IPS-18c (cell line): Measurements from ENCODE around the gene USF1.
"Not testable (repeated sequence)": the region's sequence is repeated elsewhere in the genome, so short reads cannot be mapped to it uniquely, and the experiment has no call there.

ENCODE experiments used
- H3K4me3 ChIP-seq: 2 replicates; pipeline ENCODE4 v1.7.0; 2013; ENCODE audit warnings: low read depth, mild to moderate bottlenecking, low read length, moderate library complexity; ENCODE audit not compliant: insufficient read depth
- H3K9me3 ChIP-seq: one replicate; pipeline ENCODE4 v1.6.1; 2013; ENCODE audit warnings: mild to moderate bottlenecking, low read length, moderate library complexity; ENCODE audit not compliant: control insufficient read depth, insufficient read depth

The USF1 gene

DNA sequence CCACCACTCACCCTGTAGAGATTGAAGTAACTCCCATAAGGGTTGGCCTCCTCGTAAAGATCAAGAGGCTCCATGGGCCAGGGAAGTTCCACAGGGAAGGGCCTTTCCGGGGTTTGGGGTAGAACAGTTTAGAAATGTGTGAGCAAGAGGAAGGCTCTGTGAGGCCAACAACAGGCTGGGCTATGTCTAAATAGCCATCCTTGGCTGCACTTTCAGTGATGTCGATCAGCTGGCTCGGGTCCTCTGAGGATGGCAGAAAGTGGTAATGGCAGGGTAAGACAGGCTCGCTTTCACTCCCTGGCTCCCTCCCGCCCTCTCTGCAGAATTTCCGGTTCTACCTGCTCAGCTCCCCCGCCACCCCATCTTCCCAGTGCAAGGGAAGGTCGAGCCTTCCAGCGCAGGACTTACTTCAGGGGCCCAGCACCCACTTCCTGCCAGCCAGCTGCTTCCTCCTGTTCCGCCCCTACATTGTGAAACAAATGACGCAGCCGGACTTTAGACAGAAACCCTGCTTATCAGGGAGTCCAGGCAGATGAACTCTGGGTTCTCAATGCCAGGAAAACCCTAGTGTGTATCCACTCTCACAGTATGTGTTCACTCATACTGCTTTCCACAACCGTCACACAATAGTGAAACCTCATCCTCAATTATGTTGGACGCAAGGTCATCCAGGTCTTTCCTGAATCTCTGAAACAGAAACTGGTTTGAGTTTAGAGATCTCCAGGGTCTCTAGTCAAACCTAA is 32.1 kb downstream of the USF1 start:
- no peak overlapping the region for H3K4me3 ChIP-seq

DNA sequence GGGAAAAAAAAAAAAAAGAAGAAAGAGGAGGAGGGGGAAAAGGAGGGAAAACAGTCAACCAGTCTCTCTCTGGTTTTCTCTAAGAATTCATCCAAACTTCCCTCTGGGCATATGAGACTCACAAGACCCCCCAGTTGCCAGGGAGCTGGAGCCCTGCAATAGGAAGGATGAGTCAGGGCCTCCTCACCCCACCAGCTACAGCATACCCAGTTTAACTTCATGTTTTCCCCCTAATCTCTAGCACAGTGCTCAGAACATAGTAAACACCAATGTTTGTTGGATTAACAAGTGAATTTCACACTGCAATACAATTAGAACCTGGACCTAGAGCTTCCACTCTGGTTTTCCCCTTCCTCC is 32.7 kb downstream of the USF1 start:
- H3K9me3 ChIP-seq = no peaks in the 10 kb centered on the region
- no peak overlapping the region for H3K4me3 ChIP-seq

More for the DNA sequence above, 32.1 kb downstream of the USF1 start:
- no peaks in the 10 kb centered on the region for H3K9me3 ChIP-seq

DNA sequence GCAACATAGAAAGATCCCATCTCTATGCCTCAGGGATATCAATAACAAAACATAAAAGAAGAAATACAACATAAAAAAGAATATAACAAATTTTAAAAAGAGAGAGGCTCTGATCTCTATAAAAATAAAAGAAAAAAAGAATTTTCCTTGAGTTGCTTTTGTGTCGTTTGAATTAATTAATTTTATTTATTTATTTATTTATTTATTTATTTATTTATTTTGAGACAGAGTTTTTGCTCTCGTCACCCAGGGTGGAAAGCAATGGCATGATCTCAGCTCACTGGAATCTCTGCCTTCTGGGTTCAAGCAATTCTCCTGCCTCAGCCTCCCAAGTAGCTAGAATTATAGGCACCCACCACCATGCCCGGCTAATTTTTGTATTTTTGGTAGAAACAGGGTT is 33.4 kb downstream of the USF1 start:
- Histone ChIP-seq H3K4me3 (no peak overlapping the region), H3K9me3 (no peaks in the 10 kb centered on the region)

DNA sequence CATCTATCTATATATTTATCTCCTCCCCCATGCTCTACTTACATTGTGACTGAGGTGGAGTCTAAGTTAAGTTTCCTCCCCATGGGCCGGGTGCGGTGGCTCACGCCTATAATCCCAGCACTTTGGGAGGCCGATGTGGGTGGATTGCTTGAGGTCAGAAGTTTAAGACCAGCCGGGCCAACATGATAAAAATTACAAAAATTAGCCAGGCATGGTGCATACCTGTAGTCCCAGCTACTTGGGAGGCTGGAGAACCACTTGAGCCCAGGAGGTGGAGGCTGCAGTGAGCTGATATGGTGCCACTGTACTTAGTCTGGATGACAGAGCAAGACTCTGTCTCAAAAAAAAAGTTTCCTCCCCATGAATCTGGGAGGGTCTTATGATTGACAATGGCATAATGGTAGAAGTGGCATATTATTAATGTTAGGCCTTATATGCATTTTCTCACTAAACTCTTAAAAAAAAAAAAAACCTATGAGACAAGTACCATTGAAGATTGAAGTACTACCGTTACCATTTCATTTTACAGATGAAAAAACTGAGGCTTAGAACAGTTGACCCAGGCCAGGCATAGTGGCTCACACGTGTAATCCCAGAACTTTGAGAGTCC is 36.1 kb downstream of the USF1 start:
- no peaks in the 10 kb centered on the region for H3K9me3 ChIP-seq
- no peak overlapping the region for H3K4me3 ChIP-seq

DNA sequence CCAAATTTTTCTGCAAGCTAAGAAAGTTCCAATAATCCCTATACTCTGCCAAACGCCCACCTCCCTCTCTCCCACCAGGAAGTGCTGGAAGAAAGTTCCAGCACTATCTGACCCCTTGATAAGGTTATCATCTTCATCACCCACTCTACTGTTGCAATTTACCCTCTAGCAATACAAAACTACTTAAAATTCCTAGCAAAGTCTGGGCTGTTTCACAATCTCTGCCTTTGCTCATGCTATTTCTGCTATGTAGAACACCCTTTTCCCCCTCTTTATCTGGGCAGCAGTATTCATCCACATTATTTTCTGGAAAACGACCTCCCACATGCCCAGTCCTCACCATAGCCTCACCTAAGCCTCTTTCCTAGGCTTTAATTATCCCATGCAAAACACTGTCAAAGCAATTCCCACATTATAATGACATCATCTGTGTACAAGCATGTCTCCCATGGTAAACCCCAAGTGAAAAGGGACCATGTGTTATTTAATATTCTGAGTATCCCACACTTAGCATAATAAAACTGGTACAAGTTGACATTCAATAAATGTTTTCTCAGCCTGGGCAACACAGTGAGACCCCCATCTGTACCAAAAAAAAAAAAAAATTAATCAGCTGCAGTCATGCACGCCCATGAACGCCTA is 36.8 kb downstream of the USF1 start:
- no peak overlapping the region for H3K4me3 ChIP-seq
- H3K9me3 ChIP-seq = no peaks in the 10 kb centered on the region

DNA sequence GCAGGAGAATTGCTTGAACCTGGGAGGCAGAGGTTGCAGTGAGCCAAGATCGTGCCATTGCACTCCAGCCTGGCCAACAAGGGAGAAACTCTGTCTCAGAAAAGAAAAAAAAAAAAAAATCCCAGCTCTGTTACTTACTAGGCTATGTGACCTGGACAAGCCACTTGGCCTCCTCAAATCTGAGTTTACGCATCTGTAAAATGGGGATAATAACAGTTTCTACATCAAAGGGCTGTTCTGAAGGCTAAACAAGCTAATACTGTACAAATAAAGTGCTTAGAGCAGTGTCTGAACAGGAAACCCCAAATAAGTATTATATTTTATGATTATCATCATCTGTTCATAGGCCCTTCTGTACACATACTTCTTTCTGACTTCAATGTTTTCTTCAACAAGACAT is 38.4 kb downstream of the USF1 start:
- Histone ChIP-seq H3K9me3 (no peaks in the 10 kb centered on the region), H3K4me3 (no peak overlapping the region)

DNA sequence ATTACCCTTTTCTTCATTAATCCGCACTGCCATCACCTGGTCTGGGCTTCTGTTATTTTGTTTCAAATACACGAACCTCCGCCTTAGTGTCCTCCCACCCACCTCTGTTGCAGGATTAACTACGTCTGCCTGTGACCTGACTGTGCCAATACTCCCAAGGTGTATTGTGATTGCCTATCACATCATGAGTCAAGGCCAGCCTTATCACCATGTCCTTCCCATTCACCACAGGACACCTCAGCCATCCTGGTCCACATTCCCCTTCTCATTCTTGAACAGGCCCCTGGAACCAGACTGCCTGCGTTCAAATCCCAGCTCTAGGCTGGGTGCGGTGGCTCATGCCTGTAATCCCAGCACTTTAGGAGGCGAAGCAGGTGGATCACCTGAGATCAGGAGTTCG is 39.2 kb downstream of the USF1 start:
- no peak overlapping the region for H3K4me3 ChIP-seq
- H3K9me3 ChIP-seq = no peaks in the 10 kb centered on the region

DNA sequence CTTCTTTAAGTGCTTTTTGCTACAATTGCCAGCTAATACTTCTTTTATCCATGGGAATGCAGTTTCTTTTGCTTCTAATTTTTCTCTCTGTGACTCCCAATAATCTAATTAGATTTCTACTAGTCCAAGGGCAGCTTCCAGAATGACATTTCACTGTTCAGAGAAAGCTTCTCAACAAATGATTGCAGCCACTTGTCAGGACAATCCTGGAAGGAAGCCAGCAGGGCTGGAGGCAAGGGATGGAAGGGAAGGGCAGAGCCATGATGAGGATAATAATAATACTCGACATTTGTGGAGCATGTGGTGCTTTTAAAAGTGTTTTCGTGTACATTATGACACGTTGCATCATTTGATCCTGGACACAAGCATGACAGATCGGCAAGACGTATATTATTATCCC is 44.3 kb downstream of the USF1 start:
- Histone ChIP-seq H3K4me3 (no peak overlapping the region), H3K9me3 (no peaks in the 10 kb centered on the region)

DNA sequence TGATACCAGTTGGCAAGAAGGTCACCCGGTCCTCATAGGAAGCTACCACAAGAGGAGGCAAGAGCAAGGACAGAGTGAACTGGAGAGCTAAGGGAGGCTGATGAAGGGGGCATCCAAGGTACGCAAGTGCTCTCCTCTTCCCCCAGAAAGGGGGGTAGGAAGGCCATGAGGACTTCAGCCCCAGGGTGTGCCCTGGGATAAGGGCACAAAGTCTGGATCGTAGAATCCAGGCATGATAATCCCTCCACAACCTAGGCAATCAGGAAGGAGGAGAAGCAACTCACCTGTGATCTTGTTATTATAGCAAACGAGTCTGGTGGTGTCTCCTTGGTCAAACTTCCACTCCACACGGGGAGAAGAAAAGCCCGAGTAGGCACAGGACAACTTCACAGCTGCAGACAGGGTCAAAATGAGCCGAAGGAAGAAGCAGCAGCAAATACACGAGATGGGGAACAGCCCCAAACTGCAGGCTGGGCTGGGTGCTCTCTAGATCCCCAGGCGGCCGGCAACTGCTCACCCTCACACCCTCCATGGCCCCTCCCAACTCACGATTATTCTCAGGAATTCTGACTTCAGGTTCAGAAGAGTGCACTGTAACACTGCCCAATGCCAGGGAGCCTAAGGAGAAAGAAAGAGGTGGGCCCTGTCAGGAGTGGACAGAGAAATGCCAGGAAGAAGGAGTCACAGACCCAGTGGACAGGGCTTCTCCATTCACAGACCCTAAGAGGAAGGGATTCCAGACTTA is 44.9 kb downstream of the USF1 start:
- Histone ChIP-seq H3K4me3 (no peak overlapping the region), H3K9me3 (no peaks in the 10 kb centered on the region)

GRCh38 chr1:160999376-160999775 is 46.4 kb downstream of the USF1 start:
- Histone ChIP-seq H3K9me3 (no peaks in the 10 kb centered on the region), H3K4me3 (no peak overlapping the region)

DNA sequence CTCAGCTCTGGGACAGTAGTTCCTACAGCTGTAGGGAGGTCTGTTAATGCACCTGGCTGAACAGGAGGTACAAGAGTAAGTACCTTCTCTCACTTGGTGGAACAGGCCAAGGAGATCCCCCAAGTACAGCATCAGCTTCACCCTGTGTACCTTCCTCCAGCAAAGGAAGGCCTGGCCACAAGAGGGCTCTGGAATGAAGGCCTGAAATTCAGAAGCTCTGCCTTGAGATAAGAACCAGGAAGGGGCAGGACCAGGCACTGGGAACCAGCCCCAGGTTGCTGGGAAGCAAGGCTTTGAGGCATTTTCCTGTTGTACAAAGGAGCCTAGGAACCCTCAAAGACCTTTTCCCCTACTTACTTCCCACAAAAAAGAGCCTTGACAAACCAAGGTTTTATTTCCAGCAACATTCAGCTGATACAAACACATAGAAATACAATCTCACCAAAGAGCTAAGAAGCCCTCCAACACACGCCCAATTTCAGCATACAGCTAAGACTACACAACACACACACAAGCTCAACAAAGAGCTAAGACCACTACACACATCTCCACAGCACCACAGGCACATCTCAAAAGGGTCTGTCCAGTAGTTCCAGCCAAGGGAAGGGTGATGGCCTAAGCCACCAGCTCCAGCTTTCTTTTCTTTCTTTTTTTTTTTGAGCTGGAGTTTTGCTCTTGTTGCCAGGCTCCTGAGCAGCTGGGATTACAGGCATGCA is 48.3 kb downstream of the USF1 start:
- no peak overlapping the region for H3K4me3 ChIP-seq

GRCh38 chr1:160996178-160996577 is 49.6 kb downstream of the USF1 start:
- Histone ChIP-seq H3K9me3 (no peaks in the 10 kb centered on the region), H3K4me3 (no peak overlapping the region)

More for the DNA sequence above, 48.3 kb downstream of the USF1 start:
- no peaks in the 10 kb centered on the region for H3K9me3 ChIP-seq

DNA sequence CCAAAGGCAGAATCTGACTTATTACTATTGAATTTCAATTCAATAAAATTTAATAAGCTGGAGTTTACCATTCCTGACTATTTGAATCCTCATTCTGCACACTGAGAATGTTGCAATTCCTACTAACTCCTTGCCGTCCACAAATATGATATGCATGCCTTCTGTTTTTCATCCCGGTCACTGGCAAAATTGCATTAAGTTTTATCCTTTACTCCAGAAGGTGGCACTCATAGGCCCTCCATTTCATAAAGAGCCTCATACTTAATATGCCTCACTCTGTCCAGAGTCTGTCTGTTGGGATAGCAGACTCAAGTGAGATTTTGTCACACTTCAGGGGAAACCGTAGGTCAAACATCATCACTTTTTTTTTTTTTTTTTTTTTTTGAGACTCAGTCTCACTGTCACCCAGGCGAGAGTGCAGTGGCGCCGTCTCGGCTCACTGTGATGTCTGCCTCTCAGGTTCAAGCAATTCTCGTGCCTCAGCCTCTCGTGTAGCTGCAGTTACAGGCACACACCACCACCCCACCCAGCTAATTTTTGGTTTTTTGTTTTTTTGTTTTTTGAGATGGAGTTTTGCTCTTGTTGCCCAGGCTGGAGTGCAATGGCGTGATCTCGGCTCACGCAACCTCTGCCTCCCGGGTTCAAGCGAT is 52.1 kb downstream of the USF1 start:
- Histone ChIP-seq H3K9me3 (no peaks in the 10 kb centered on the region), H3K4me3 (no peak overlapping the region)

GRCh38 chr1:160992036-160992435 is 53.7 kb downstream of the USF1 start:
- not testable (repeated sequence) for H3K4me3 ChIP-seq, H3K9me3 ChIP-seq
